H1 (cell line): ENCODE data around the gene FSIP1. TPM values are rescaled to one million over a fixed set of nuclear protein-coding genes. Genes with fewer than 3 reads are reported as not detected.

ENCODE experiments used
- CTCF ChIA-PET: fragments of 300-600 bp; sonication (Branson Sonifier 250); formaldehyde crosslinking; loops from one replicate; lab custom pipeline; 2021; ENCODE audit not compliant: partially characterized antibody; lab: Charles Lee
- POLR2A ChIA-PET: fragments of 300-600 bp; sonication (Branson Sonifier 250); formaldehyde crosslinking; loops from one replicate; lab custom pipeline; 2021; ENCODE audit warnings: inconsistent platforms; ENCODE audit not compliant: partially characterized antibody; lab: Charles Lee
- DNase-seq, 2 experiments: peaks; one replicate each; pipeline versions ENCODE4 v3.0.0 to v3.0.0-alpha.2; 2010 to 2022; ENCODE audit warnings: low spot score in 2 of 2, low read depth in 1 of 2, mixed read lengths in 1 of 2
- FAIRE-seq: peaks from 2 replicates; lab custom pipeline; 2011; peaks lifted over from hg19 to GRCh38; lab: Jason Lieb, UNC
- H2AFZ ChIP-seq: 2 replicates; pipeline ENCODE4 v1.8.1; 2012; ENCODE audit warnings: low read length, inconsistent platforms
- H2AK5ac ChIP-seq: 2 replicates; pipeline ENCODE4 v1.6.1; 2013; ENCODE audit warnings: low read depth, low read length
- H2BK120ac ChIP-seq: replicated peaks from 2 replicates; pipeline ENCODE3; 2013; ENCODE audit warnings: low read depth, low read length, inconsistent platforms
- H2BK12ac ChIP-seq: 2 replicates; pipeline ENCODE4 v1.6.1; 2013; ENCODE audit warnings: low read depth, low read length
- H2BK15ac ChIP-seq: 2 replicates; pipeline ENCODE4 v1.6.1; 2013; ENCODE audit warnings: low read length
- H2BK20ac ChIP-seq: 2 replicates; pipeline ENCODE4 v1.6.1; 2013; ENCODE audit warnings: low read length
- H2BK5ac ChIP-seq: 2 replicates; pipeline ENCODE4 v1.6.1; 2013; ENCODE audit warnings: low read depth, low read length
- H3K14ac ChIP-seq: 2 replicates; pipeline ENCODE4 v1.6.1; 2013; ENCODE audit warnings: inconsistent platforms; ENCODE audit not compliant: insufficient read length
- H3K18ac ChIP-seq: 2 replicates; pipeline ENCODE4 v1.6.1; 2013; ENCODE audit warnings: low read length; ENCODE audit errors: extremely low read depth
- H3K23ac ChIP-seq: 2 replicates; pipeline ENCODE4 v1.6.1; 2013; ENCODE audit warnings: inconsistent platforms; ENCODE audit not compliant: insufficient read length
- H3K23me2 ChIP-seq: 2 replicates; pipeline ENCODE4 v1.6.1; 2013; ENCODE audit warnings: low read depth, low read length
- H3K27ac ChIP-seq: 2 replicates; pipeline ENCODE4 v1.6.1; 2011; ENCODE audit warnings: low read depth, low read length, inconsistent platforms
- H3K27me3 ChIP-seq, 4 experiments: replicated peaks in 1 of 4; 1 replicate in 1 of 4; 2 replicates in 3 of 4; pipeline versions ENCODE4 v1.6.1 to v1.8.1; 2011 to 2013; ENCODE audit warnings: low read length in 3 of 4, mild to moderate bottlenecking in 3 of 4, inconsistent platforms in 2 of 4, mixed read lengths in 2 of 4, moderate library complexity in 1 of 4; ENCODE audit not compliant: control insufficient read depth in 3 of 4, insufficient read depth in 3 of 4; ENCODE audit errors: extremely low read depth in 1 of 4
- H3K36me3 ChIP-seq, 4 experiments: 2 replicates each; pipeline versions ENCODE4 v1.6.1 to v1.8.1; 2011 to 2013; ENCODE audit warnings: mild to moderate bottlenecking in 4 of 4, low read length in 3 of 4, moderate library complexity in 2 of 4, control low read depth in 1 of 4, inconsistent platforms in 1 of 4; ENCODE audit not compliant: insufficient read depth in 4 of 4, control insufficient read depth in 2 of 4
- H3K4ac ChIP-seq: replicated peaks from 2 replicates; pipeline ENCODE3; 2013; ENCODE audit warnings: low read length, low read depth, mixed read lengths, inconsistent platforms; ENCODE audit not compliant: insufficient read length
- H3K4me1 ChIP-seq, 4 experiments: replicated peaks in 1 of 4; 1 replicate in 1 of 4; 2 replicates in 3 of 4; pipeline versions ENCODE4 v1.6.1 to v1.8.1; 2011 to 2013; ENCODE audit warnings: low read length in 3 of 4, inconsistent platforms in 2 of 4, mixed read lengths in 1 of 4; ENCODE audit not compliant: insufficient read depth in 4 of 4, control insufficient read depth in 3 of 4
- H3K4me2 ChIP-seq, 2 experiments: 2 replicates each; pipeline versions ENCODE4 v1.6.1 to v1.8.1; 2011 to 2013; ENCODE audit warnings: low read depth in 2 of 2, low read length in 2 of 2, control low read depth in 1 of 2, inconsistent platforms in 1 of 2, mild to moderate bottlenecking in 1 of 2; ENCODE audit not compliant: insufficient read depth in 1 of 2
- H3K4me3 ChIP-seq, 4 experiments: fragments of 200-600, 300-600 bp in 1 of 4; sonication (generic), shearing (Covaris generic), sonication (Bioruptor Twin) in 1 of 4; 2 replicates each; pipeline versions ENCODE4 v1.5.1 to v1.8.1; 2011 to 2016; ENCODE audit warnings: low read length in 4 of 4, low read depth in 3 of 4, control low read depth in 2 of 4, inconsistent platforms in 2 of 4, mild to moderate bottlenecking in 2 of 4, mixed read lengths in 1 of 4, moderate library complexity in 1 of 4; ENCODE audit not compliant: insufficient read depth in 2 of 4; ENCODE audit errors: extremely low read depth in 1 of 4
- H3K56ac ChIP-seq: replicated peaks from 2 replicates; pipeline ENCODE3; 2013; ENCODE audit warnings: low read depth, mild to moderate bottlenecking, mixed read lengths, low read length, inconsistent platforms; ENCODE audit not compliant: insufficient read length
- H3K79me1 ChIP-seq: 2 replicates; pipeline ENCODE4 v1.6.1; 2013; ENCODE audit warnings: low read depth, low read length, control low read depth
- H3K79me2 ChIP-seq, 2 experiments: 2 replicates each; pipeline versions ENCODE4 v1.6.1 to v1.8.1; 2012 to 2013; ENCODE audit warnings: low read length in 2 of 2, mild to moderate bottlenecking in 2 of 2, inconsistent platforms in 1 of 2; ENCODE audit not compliant: insufficient read depth in 2 of 2, control insufficient read depth in 1 of 2
- H3K9ac ChIP-seq, 4 experiments: replicated peaks in 1 of 4; 1 replicate in 1 of 4; 2 replicates in 3 of 4; pipeline versions ENCODE4 v1.6.1 to v1.8.1; 2011 to 2013; ENCODE audit warnings: low read depth in 3 of 4, low read length in 3 of 4, control low read depth in 2 of 4, mild to moderate bottlenecking in 2 of 4, moderate library complexity in 2 of 4, inconsistent platforms in 1 of 4; ENCODE audit errors: extremely low read depth in 1 of 4
- H3K9me3 ChIP-seq, 2 experiments: 2 replicates each; pipeline versions ENCODE4 v1.6.1 to v1.8.1; 2012 to 2013; ENCODE audit warnings: mild to moderate bottlenecking in 2 of 2, moderate library complexity in 2 of 2, control low read depth in 1 of 2, inconsistent platforms in 1 of 2, low read depth in 1 of 2, low read length in 1 of 2, mixed read lengths in 1 of 2; ENCODE audit not compliant: insufficient read depth in 2 of 2
- H4K20me1 ChIP-seq, 2 experiments: replicated peaks in 1 of 2; 2 replicates each; pipeline versions ENCODE3 to v1.8.1; 2011 to 2013; ENCODE audit warnings: inconsistent platforms in 2 of 2, low read length in 2 of 2, mild to moderate bottlenecking in 1 of 2; ENCODE audit not compliant: insufficient read depth in 2 of 2, control insufficient read depth in 1 of 2
- H4K5ac ChIP-seq: 2 replicates; pipeline ENCODE4 v1.6.1; 2013; ENCODE audit warnings: low read length, low read depth, mixed read lengths, inconsistent platforms; ENCODE audit not compliant: insufficient read length
- H4K8ac ChIP-seq: 2 replicates; pipeline ENCODE4 v1.8.0; 2013; ENCODE audit warnings: mild to moderate bottlenecking, moderate library complexity, low read length, inconsistent platforms; ENCODE audit not compliant: insufficient read depth; ENCODE audit errors: extremely low read depth
- H4K91ac ChIP-seq: replicated peaks from 2 replicates; pipeline ENCODE3; 2013; ENCODE audit warnings: low read length, mixed read lengths, inconsistent platforms; ENCODE audit not compliant: insufficient read length
- ASH2L ChIP-seq: fragments of 200-600, 300-600 bp; sonication (generic); IDR thresholded peaks from one replicate; pipeline ENCODE4 v1.7.1; 2017; ENCODE audit warnings: low read length
- JUN ChIP-seq: IDR thresholded peaks from 2 replicates; pipeline ENCODE4 v1.6.1; 2011; ENCODE audit warnings: low read depth, mild to moderate bottlenecking, improper control_type of control experiment, low read length
- MAFK ChIP-seq: IDR thresholded peaks from 2 replicates; pipeline ENCODE4 v1.6.1; 2012; ENCODE audit warnings: low read depth, mild to moderate bottlenecking, improper control_type of control experiment, low read length
- NRF1 ChIP-seq: IDR thresholded peaks from 2 replicates; pipeline ENCODE4 v1.6.1; 2011; ENCODE audit warnings: mild to moderate bottlenecking, low read depth, low read length, improper control_type of control experiment
- PHF8 ChIP-seq: fragments of 200-600 bp; sonication (generic); conservative IDR thresholded peaks from 2 replicates; pipeline ENCODE4 v1.7.1; 2012; ENCODE audit warnings: low read depth, mild to moderate bottlenecking, inconsistent platforms, low read length, moderate library complexity
- POLR2A ChIP-seq, 2 experiments: IDR thresholded peaks; 1 replicate in 1 of 2; 2 replicates in 1 of 2; pipeline ENCODE4 v1.6.1; 2011; ENCODE audit warnings: low read depth in 2 of 2, low read length in 2 of 2, mild to moderate bottlenecking in 2 of 2; ENCODE audit errors: control extremely low read depth in 1 of 2
- POU5F1 ChIP-seq: IDR thresholded peaks from 2 replicates; pipeline ENCODE4 v1.6.1; 2011; ENCODE audit warnings: low read depth, mild to moderate bottlenecking, low read length, moderate library complexity
- RXRA ChIP-seq: IDR thresholded peaks from 2 replicates; pipeline ENCODE4 v1.6.1; 2011; ENCODE audit warnings: low read depth, mild to moderate bottlenecking, low read length, moderate library complexity; ENCODE audit not compliant: insufficient read depth
- SIRT6 ChIP-seq: IDR thresholded peaks from one replicate; pipeline ENCODE4 v1.7.1; 2012; ENCODE audit warnings: low read length, inconsistent platforms
- SUZ12 ChIP-seq: fragments of 200-600 bp; sonication (generic); IDR thresholded peaks from 2 replicates; pipeline ENCODE4 v1.6.1; 2012; ENCODE audit warnings: mild to moderate bottlenecking, inconsistent platforms, low read length, moderate library complexity, mixed read lengths
- ZNF274 ChIP-seq: IDR thresholded peaks from 2 replicates; pipeline ENCODE4 v1.7.0; 2012; ENCODE audit warnings: low read length, borderline replicate concordance; ENCODE audit errors: extremely low read depth
- WGBS, 2 experiments: shearing (Covaris generic) in 1 of 2; methylation state at CpG; one replicate each; pipeline versions ENCODE4 v1.1.6 to v1.1.7; 2013 to 2015; ENCODE audit warnings: low lambda C conversion rate in 2 of 2, mixed read lengths in 2 of 2, inconsistent platforms in 1 of 2, low coverage in 1 of 2, missing lambda C conversion rate in 1 of 2; ENCODE audit not compliant: insufficient replicate concordance in 2 of 2, insufficient coverage in 1 of 2, insufficient read length in 1 of 2; ENCODE audit errors: extremely low coverage in 1 of 2, missing lambda C conversion rate in 1 of 2; 5-methylcytosine and 5-hydroxymethylcytosine counted together
- polyA plus RNA-seq, 7 experiments: library from polyadenylated mRNA; depleted of rRNA in 3 of 7; stranded (reverse) in 5 of 7; unstranded in 2 of 7; fragments of >200 nt in 5 of 7; fragments of 200-250 nt in 2 of 7; gene quantifications; 1 replicate in 5 of 7; 2 replicates in 1 of 7; 4 replicates in 1 of 7; pipeline versions ENCODE4 v1.2.1 to v1.2.3, GENCODE V29; 2011 to 2013; ENCODE audit warnings: missing spikeins in 2 of 7, mixed read lengths in 2 of 7
- total RNA-seq: library from RNA; stranded (reverse); fragmentation: NEBNext Ultra II Directional; extraction: Animal tissue kit (Norgen Biotek cat#: 25700); gene quantifications from 2 replicates; pipeline ENCODE4 v1.2.1, GENCODE V29; 2021
- TF ChIP-seq, protein P1 (sequence below): IDR thresholded peaks from 2 replicates; pipeline ENCODE4 v1.6.1; 2012; ENCODE audit warnings: inconsistent platforms

The FSIP1 gene
- total and polyA plus RNA-seq, 2 of the 8 experiments (the other 6 are each of a cell fraction or from before 2014, with no cell fraction given): 0.18 to 1.3 TPM

- POLR2A ChIA-PET: interaction anchor here (0.6 to 6.3 kb wide), 26 partner anchors 12 to 1156 kb away, joined by 3 to 117 read pairs (median 10); partner anchors contain the start of gene FSIP1
- H3K4me2 ChIP-seq: peak overlapping the region; percentile 70 to 91
- 0 out of 2 replicates have a peak overlapping the region, but pooled peaks have one; percentile 49 for H3K18ac ChIP-seq
- H4K20me1 ChIP-seq: peaks cover 0 to 2% of the 10 kb centered on the region in 2 experiments
- H2BK12ac ChIP-seq: no peak overlapping the region; the same call in 1 of the 2 replicates
- 72% methylated on average over 13 of the region's 13 CpGs; no CpG with 5 or more reads in 1 of the 2 experiments for WGBS, 2 experiments
- H3K9ac ChIP-seq: peak overlapping the region; percentile 22 to 80 (median 42); a peak in 6 of 7 replicates
- no peak overlapping the region for H2BK5ac ChIP-seq
- H3K79me2 ChIP-seq: peaks cover 0 to 20% of the 10 kb centered on the region in 2 experiments; a peak in 2 of 4 replicates
- H3K14ac ChIP-seq: no peak overlapping the region
- H3K79me1 ChIP-seq: 0 out of 2 replicates have a peak, but pooled peaks cover 3% of the 10 kb centered on the region
- no peak for FAIRE-seq
- H3K36me3 ChIP-seq: peaks cover 24 to 44% (median 36%) of the 10 kb centered on the region in 4 experiments
- no peaks in the 10 kb centered on the region for H3K9me3 ChIP-seq
- H3K4me1 ChIP-seq: peaks cover 9 to 24% (median 11%) of the 10 kb centered on the region in 4 experiments
- H3K23ac ChIP-seq: no peak overlapping the region
- DNase-seq: no peak
- peak overlapping the region; percentile 31; the same call in 1 of the 2 replicates for H4K8ac ChIP-seq
- no peak overlapping the region for H4K91ac ChIP-seq
- H3K56ac ChIP-seq: no peak overlapping the region
- H3K27me3 ChIP-seq: peaks cover 0 to 5% (median 0%) of the 10 kb centered on the region in 4 experiments; a peak in 2 of 7 replicates
- H3K4ac ChIP-seq: no peak overlapping the region
- no peak overlapping the region for H3K27ac ChIP-seq
- no peak overlapping the region for H2AK5ac ChIP-seq
- no peak overlapping the region for H2BK120ac ChIP-seq
- no peak overlapping the region for H2BK20ac ChIP-seq
- H3K23me2 ChIP-seq: peaks cover 10% of the 10 kb centered on the region
- no peak overlapping the region for H4K5ac ChIP-seq
- CTCF ChIA-PET: interaction anchor here (0.6 to 3.5 kb wide), 18 partner anchors 10 to 1018 kb away, joined by 3 to 18 read pairs (median 5); partner anchors contain the start of gene RASGRP1
- peak overlapping the region; percentile 58 to 81 (median 79) for H3K4me3 ChIP-seq
- no peak overlapping the region for H2AFZ ChIP-seq
- H2BK15ac ChIP-seq: no peak overlapping the region
- TF ChIP-seq RXRA (no peak), SUZ12 (no peak), JUN (no peak), POU5F1 (no peak), ZNF274 (no peak), ASH2L (no peak), PHF8 (no peak), NRF1 (no peak), SIRT6 (no peak), POLR2A (IDR thresholded peaks at IDR 0.05; ENCODE audit: control extremely low read depth in 1 of 2, low read depth in 2 of 2, low read length in 2 of 2) (peak; percentile 4 to 67; a peak in 2 of 3 replicates), MAFK (no peak)
- TF ChIP-seq, protein P1, sequence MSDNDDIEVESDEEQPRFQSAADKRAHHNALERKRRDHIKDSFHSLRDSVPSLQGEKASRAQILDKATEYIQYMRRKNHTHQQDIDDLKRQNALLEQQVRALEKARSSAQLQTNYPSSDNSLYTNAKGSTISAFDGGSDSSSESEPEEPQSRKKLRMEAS: 0 out of 2 replicates have a peak, but pooled peaks have one; percentile 25
Measured at GRCh38 chr15:39581793-39582285, 200.8 kb downstream of the FSIP1 start.
